ENCODE data around the gene PROZ. TPM values are rescaled to one million over a fixed set of nuclear protein-coding genes. Genes with fewer than 3 reads are reported as not detected.

The PROZ gene
- total and polyA plus RNA-seq, 2 of the 13 experiments (the other 11 are each of a cell fraction or from before 2014, with no cell fraction given), result 5.6 to 22.5 TPM

GRCh38 chr13:113209336-113209758, 50.9 kb downstream of the PROZ start, which contains the start of gene CUL4A:
TSS of gene CUL4A (plus strand) at chr13:113209613. CDS start at chr13:113209628, 15 bp downstream.
- Histone ChIP-seq H3K4me3 (replicated peaks in 1 of 3; ENCODE audit: insufficient read depth in 1 of 3, low read depth in 2 of 3, low read length in 3 of 3) (peak within 1 kb of the TSS; percentile 83 to 96 (median 85)), H3K4me1 (ENCODE audit: insufficient read depth, low read length) (peaks cover 74% of the 10 kb centered on the region), H3K27me3 (ENCODE audit: control insufficient read depth in 1 of 2, insufficient read depth in 2 of 2, low read length in 2 of 2) (no peaks in the 10 kb centered on the region), H3K79me2 (ENCODE audit: insufficient read depth, low read length) (peaks cover 87% of the 10 kb centered on the region), H2AFZ (ENCODE audit: low read length) (no peak within 1 kb of the TSS), H3K9ac (ENCODE audit: insufficient read depth, low read depth, low read length) (peak within 1 kb of the TSS; percentile 96), H3K27ac (ENCODE audit: extremely low read length, insufficient read depth, low read length) (peak within 1 kb of the TSS; percentile 92), H3K9me3 (ENCODE audit: low read length) (no peaks in the 10 kb centered on the region), H3K36me3 (replicated peaks in 1 of 2; ENCODE audit: control insufficient read depth in 1 of 2, insufficient read depth in 2 of 2, low read length in 2 of 2) (peaks cover 0 to 32% of the 10 kb centered on the region in 2 experiments; a peak in 3 of 5 replicates), H3K4me2 (ENCODE audit: low read depth, low read length) (peak within 1 kb of the TSS; percentile 82), H4K20me1 (ENCODE audit: insufficient read depth, low read length) (peaks cover 35% of the 10 kb centered on the region)
- ATAC-seq (peak; percentile 60), FAIRE-seq (no peak), DNase-seq (ENCODE audit: low spot score) (peak; percentile 61)
- ChIA-PET CTCF (ENCODE audit: low intra/inter-chr PET ratio, low total read pairs) (no interaction called here), POLR2A (interaction anchor here (0.5 to 2.9 kb wide), 18 partner anchors 9 to 267 kb away, joined by 3 to 25 read pairs (median 5); partner anchors contain the start of genes F10, F7 and PROZ)
- BruUV-seq (replicated peaks), result no TSS peak
- WGBS (ENCODE audit: low lambda C conversion rate), result no CpG with 5 or more reads among the region's 66 CpGs
- in situ Hi-C loops (cut with HindIII; ENCODE audit: extremely low pct_ligation_motif_present, low pct_unique_long_range_greater_than_20kb), result no loop called here
- intact Hi-C loops (cut with micrococcal nuclease; ENCODE audit: unreplicated experiment), result loop anchor here (2.0 to 5.0 kb wide), 2 partner anchors 52 to 87 kb away; partner anchors contain the start of genes F10 and PROZ
- TF ChIP-seq AGO2 (optimal IDR thresholded peaks at IDR 0.05; ENCODE audit: low read depth, low read length) (peak; percentile 9), ZMYM4 (CRISPR knock-in tag; IDR thresholded peaks at IDR 0.05) (no peak), GATAD2A (CRISPR knock-in tag; IDR thresholded peaks at IDR 0.05) (no peak), ATF7 (IDR thresholded peaks at IDR 0.05) (no peak), ATF7 (CRISPR knock-in tag; IDR thresholded peaks at IDR 0.05) (no peak), NONO (IDR thresholded peaks at IDR 0.05) (no peak), NONO (CRISPR knock-in tag; conservative IDR thresholded peaks at IDR 0.05) (0 out of 2 replicates have a peak, but pooled peaks have one; percentile 18), ZNF770 (CRISPR knock-in tag; IDR thresholded peaks at IDR 0.05) (no peak), POLR2G (IDR thresholded peaks at IDR 0.05; ENCODE audit: low read depth, low read length) (peak; percentile 34; the same call in 1 of the 2 replicates), ZNF33B (CRISPR knock-in tag; IDR thresholded peaks at IDR 0.05) (no peak), ZSCAN22 (CRISPR knock-in tag; IDR thresholded peaks at IDR 0.05) (no peak), ZNF646 (CRISPR knock-in tag; IDR thresholded peaks at IDR 0.05) (no peak), ZNF292 (CRISPR knock-in tag; IDR thresholded peaks at IDR 0.05; ENCODE audit: borderline replicate concordance, low read depth) (no peak), GMEB1 (CRISPR knock-in tag; IDR thresholded peaks at IDR 0.05; ENCODE audit: borderline replicate concordance) (no peak)

Measured in HepG2 (cell line).